ENCODE measurements around the gene PKNOX2.

The PKNOX2 gene

DNA sequence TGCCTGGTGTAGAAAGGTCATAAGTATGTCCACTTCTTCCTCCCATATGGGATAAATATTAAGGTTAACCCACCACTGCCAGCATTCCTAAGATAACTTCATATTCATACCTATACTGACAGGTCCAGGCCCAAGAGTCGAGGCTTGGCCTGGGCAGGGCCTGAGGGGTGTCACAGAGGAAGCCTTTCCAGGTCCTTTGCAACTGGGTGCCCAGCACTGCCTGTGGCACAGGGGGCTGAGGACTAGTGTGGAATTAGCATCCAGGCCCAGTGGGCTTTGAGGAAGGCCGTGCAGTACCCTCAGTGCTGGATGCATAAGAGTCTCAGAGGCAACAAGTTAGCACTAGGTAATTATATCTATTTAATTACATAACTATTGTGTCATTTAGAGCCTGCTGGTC, 65.4 kb downstream of the PKNOX2 start:
- DNase-seq (ENCODE audit: low spot score) = no peak

DNA sequence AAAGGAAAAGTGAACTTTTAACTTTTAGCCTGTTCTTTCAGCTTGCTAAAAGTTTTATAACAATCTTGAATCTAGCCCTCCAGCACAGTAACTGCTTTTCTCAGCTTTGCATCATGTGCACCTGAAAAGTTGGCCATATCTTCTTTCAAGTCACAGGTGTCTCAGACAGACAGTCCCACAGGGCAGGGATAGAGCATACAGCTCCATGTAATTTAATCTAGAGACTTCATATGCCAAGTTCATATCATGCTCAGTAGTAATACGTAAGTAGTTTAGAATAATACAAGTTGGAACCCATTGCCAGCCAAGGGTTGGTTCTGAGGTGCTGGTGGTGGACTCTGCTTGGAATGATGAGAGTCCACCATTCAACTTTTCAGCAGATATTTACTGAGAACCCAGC, 68.6 kb downstream of the PKNOX2 start:
- DNase-seq (ENCODE audit: low spot score) = no peak

DNA sequence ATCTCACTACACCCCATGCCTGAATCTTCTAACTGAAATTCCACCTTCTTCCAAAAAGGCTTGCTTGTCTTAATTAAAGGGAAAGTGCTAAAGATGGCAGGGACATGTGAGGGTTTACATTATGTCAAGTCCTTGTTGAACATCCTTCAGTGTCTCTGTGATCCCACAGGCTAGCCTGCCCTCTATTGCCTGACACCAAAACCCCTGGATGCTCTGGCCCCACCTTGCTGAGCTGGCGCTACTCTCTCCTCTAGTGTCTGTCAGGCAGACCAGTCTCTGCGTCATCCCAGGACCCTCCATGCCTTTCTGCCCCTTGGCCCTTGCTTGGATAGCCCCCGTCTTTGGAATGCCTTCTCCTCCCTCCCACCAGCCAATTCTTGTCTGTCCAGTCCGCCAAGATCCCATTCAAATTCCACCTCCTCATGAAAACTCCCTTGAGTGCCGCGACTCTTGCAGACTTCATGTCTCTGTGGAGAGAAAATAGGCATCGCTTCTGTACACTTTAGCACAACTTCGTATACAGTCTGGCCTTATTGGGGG, 69.3 kb downstream of the PKNOX2 start:
- DNase-seq (ENCODE audit: low spot score) = no peak

DNA sequence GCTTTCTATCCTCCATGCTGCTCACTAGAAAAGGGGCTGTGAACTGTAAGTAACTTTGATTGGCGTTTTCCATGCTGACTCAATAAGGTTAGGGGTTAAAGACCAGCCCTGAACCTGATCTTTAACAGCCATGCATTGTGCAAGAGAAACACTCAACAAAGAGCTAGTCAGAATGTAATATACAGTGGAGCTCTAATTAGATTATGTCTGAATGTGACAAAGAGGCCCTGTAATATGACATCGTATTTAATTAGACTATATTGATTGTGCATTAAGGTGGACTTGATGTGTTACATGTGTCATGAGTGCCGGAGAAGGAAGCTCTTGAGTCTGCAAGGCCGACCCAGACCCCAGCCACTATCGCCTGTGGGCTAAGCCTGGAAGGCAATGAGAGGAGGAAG, 70.5 kb downstream of the PKNOX2 start:
- DNase-seq (ENCODE audit: low spot score) = peak; percentile 68

DNA sequence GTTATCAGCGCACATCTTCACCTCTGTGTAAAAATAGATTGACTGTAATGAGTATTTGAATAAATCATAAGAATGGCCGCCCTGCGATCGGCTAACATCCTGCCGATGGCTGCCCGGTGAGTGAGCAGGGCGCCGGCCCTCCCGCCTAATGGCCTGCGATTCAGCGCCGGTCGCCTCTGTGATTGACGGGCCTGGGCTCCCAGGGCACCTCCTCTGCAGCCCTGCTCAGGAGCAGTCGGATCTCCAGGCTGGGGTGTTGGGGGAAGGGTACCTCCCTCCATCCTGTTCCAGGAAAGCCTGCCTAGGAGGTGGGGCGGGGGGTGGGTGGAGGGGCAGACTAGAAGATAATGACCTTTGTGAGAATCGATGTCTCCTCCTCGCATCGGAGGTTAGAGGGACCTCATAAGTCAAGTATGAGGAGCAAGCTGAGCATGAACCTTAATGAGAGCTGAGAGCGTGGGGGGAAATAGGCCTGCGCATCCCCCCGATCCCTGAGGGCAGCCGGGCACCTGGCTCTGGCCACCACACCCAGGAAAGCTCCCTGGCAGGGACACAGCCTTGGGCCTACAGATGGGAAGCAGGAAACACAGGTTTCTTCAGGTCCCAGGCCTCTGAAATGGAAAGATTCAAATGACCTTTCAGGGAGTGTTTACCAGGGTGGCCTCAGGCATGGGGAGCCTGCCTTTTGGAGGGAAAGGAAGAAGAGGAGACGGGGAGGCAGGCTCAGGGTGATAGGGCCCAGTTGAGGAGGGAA, 71.7 kb downstream of the PKNOX2 start:
- no peak for DNase-seq (ENCODE audit: low spot score)

DNA sequence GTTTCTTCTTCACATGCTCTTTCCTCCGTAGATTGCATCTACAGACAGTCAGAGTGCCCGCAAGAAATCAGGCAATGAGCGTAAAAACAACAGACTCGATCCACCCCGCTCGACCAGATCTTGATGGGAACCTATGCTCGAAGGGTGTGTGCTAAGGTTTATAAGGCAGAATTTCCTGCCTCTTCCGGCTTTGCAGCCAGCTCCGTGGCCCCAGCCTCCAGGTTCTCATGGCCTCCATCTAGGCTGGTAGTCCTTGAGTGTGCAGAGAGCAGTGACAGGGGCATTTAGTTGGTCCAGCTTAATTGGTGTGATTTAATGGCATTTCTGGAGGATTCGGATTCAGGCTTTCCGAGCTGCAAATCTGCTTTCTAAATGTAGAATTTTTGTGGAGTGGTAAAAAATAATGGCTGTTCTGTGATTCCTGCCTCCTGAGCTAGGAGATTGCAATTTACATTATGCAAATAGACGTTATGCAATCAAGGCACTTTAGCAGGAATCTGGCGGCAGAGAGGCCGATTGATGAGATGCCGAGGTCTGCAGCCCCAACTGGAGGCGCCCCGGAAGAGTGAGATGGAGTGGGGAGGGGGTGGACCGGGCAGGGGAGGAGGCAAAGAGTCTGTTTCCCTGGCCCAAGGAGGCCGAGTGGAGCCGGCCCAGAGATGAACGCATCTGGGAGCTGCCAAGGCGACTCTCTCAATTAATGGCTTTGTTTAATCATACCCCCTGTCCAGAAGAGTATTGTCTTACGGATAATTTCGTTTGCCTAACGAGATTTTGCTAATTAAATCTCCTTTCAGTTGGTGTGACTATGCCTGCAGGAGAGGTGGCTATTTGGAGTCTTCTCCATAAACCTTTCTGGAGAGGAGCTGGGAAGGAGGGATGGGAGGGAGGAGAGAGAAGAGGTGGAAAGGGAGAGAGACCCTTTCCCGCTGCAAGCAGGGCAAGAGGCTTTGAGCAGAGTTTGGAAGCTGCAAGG, 75.3 kb downstream of the PKNOX2 start:
- DNase-seq (ENCODE audit: low spot score) = no peak

DNA sequence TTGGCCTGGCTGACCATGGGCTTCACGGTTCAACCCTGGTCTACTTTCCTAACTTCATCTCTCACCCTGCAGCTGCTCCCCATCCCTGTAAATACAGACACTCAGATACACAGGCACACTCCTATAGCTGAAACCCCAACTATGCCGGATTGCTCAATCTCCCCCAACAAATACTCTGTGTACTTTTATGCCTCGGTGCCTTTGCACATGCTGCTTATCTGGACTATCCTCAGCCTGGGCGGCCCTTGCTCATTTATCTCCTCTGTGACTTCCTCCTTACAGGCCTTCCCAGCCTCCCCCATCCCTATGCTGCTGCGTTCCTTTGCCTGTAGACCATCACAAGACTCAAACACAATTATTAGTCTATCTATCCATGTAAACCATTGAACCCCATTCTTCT, 76.6 kb downstream of the PKNOX2 start:
- DNase-seq (ENCODE audit: low spot score) = no peak

DNA sequence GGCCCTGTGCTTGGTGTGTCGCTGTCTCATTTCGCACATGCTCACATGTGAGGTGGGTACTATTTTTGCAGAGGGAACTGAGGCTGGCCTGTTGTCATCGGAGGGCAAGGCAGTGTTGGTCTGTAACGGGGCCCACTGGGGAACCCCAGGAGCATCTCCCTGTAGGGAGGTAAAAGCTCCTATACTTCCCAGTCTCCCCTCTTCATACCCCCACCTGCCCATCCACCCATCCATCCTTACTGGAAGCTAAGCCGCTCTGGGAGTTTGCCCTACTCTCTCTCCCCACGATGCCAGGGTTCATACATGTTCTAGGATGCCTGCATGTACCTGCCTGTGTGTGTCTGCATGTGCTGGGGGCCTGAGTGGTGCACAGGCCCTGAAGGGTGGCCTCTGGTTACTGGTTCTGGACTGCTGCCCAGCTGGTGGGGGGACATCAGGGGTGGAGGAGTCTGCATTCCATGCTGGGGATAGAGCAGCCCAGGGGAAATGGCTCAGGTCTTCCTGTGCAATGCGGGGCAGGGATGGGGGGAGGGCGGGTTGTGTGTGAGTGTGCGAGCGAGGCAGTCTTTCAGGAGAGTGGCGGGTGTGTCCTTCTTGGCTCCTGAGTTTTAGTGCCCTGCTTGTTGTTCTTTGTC, 77.7 kb downstream of the PKNOX2 start:
- DNase-seq (ENCODE audit: low spot score) = no peak

DNA sequence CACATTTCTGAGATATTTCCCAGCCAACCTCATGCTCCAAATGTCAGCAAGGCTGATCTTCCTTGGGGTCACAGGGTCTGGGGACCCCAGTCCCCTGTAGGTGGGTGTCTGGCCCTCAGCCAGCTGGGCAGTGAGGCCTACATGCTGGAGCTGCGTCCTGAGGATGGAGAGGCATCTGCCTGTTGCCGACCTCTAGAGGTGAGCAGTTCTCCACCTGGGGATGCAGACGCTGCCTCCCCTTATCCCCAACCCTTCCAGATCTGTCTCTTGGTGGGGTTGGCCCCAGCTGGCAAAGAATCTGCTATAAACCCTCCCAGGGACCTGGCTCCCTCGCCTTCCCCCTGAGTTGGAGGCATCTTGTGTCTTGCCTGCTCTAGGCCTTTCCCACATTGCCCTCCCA, 79.6 kb downstream of the PKNOX2 start:
- DNase-seq (ENCODE audit: low spot score) = no peak

DNA sequence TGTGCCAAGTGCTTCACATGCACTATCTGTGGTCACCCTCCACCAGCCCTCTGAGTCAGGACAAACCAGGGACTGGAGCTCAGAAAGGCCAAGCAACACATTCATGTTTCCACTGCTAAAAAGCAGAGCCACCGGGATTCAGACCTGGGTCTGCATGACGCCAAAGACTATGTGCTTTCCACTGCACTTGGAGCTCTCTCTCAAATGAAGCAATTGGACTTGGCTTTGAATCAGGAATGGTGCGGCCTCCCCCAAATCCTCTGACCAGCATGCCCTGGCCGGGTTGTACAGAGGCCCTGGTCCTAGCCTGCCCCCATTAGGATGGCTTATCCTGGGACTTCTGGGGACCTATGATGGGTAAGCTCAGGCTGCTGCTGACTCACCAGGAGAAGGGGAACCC, 80.7 kb downstream of the PKNOX2 start:
- DNase-seq (ENCODE audit: low spot score) = no peak

DNA sequence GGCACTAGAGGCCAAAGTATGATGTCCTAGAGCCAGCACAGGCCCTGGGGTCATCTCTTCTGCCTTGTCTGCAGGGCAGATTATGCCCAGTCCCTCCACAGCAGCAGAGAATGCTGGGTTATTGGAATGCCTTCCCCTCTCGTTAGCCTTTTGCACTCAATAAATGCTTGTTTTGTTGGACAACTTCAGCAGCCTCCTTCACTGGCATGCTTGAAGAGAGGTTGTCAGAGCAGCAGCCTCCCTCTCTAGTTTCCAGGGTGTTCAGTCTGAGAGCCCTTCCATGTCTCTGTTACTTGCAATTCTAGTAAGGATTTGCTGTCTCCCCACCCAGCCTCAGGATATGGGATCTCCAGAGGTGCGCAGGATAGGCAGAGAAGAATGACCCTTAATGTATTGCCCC, 82.9 kb downstream of the PKNOX2 start:
- DNase-seq (ENCODE audit: low spot score) = no peak

DNA sequence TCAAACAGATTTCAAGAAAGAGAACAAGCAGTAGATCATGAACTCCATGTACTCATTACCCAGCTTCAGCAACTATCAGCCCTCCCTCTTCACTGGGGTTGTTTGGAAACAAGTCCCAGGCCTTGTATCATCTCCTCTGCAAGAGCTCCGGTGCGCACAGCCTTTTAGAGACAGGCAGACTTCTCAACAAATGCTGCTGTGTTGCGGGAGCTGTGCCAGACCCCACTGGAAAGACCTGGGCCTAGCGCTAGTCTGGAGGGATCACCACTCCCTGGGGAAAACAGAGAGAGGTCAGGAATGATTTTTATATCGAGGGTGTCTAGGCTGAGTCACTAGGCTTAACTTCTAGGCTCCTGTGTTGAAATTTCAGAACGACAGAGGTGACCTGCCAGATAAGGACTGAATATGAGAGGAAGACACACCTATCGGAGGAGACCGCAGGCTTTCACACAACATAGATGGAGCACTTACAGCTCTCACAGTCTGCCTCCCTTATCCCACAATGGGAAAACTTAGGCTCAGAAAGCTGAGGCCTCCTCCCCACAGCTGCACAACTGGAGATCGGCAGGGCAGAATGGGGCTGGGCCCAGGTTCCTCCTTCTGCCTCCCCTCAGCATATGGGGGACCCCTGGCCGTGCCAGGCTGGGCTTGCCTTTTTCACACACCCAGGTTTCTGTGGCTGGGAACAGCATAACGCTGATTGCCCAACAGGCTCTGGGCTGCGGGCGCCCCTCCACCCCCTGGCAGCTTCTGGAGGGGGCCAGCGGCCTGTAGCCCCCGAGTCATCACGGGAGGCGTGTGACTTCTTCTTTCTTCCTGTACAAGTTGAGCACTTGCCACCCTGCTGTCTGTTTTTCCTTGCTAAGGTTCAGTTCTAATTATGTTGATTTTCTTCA, 86.0 kb downstream of the PKNOX2 start:
- no peak for DNase-seq (ENCODE audit: low spot score)

DNA sequence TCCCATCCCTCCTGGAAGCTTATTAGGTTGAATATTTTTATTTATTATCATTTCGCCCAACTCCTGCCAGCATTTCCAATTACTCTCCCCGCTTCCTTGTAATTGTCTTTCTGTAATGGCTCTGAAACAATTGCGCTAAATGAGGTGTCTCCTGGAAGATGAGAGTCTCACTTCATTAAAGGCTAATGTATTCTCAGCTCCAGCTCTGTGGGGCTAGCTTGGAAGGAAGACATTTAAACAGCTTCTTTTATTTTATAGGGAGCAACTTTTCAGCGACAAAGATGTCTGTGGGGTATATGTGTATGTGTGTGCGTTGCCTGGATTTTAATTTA, 86.6 kb downstream of the PKNOX2 start:
- DNase-seq (ENCODE audit: low spot score) = no peak

DNA sequence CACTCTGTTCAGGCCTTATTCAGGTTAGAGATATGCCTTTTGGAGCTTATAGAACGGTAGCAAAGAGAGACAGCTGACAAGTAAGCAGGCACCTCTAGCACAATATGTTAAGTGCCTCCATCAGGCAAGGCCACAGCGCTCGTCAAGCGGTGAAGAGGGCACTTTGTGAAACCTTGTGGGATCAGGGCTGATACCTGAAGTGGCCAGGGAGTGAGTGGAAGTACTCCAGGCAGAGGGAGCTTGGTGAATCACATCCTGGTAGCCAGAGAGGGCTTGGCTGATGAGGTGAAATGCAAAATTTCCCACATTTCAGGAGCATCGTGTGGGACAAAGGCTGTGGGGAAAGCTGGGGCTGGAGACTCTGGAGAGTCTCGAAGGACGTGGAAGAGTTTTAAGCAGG, 87.4 kb downstream of the PKNOX2 start:
- DNase-seq (ENCODE audit: low spot score) = no peak

DNA sequence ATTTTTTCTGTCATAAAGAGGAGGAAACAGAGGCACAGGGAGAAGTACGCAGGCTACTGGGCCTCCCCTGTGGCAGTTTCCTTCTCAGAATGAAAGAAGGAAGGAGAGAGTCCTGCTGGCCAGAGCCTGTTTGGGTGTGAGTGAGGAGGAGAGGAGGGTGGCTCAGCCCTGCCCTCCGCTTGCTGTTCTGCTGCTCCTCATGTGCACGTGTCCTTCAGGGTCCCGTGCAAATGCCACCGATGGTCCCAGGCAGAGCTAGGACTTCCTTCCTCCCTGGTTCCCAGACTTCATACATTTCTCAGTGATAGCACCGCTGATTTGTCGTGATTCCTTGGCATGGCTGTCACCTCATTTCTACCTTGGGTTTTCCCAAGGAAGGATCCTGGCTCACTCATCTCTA, 88.7 kb downstream of the PKNOX2 start:
- no peak for DNase-seq (ENCODE audit: low spot score)

DNA sequence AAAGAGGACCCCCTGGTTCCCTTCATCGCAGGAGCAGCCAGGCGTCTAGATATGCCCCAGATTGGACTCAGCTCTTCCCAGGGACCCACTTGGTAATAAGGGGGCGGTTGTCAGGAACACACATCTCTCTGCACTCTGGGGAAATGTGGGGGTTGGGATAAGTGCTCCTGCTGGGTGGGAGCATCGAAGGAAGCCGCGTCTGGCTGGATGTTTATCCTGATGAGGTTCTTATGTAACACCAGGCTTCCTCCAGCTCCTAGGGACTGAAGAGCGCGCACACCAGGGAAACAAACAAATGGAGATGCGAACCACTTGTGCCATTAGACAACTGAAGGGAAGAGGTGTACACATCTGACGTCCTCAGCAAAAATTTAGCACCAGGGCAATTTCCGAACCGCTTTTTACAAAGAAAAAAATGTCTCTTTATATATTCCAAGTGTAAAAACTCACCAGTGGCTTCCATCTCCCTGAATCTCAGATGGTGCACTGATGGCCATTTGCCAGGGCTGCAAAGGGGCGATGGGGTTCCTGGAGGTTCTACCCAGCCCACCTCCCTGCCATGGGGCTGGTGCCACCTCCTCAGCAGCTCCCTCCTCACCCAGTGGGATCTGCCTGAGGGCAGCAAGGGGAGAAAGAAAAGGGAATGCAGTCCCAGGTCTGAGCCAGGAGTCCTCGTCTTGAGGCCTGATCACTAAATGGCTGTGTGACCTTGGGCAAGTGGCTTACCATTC, 89.4 kb downstream of the PKNOX2 start:
- DNase-seq (ENCODE audit: low spot score) = no peak

DNA sequence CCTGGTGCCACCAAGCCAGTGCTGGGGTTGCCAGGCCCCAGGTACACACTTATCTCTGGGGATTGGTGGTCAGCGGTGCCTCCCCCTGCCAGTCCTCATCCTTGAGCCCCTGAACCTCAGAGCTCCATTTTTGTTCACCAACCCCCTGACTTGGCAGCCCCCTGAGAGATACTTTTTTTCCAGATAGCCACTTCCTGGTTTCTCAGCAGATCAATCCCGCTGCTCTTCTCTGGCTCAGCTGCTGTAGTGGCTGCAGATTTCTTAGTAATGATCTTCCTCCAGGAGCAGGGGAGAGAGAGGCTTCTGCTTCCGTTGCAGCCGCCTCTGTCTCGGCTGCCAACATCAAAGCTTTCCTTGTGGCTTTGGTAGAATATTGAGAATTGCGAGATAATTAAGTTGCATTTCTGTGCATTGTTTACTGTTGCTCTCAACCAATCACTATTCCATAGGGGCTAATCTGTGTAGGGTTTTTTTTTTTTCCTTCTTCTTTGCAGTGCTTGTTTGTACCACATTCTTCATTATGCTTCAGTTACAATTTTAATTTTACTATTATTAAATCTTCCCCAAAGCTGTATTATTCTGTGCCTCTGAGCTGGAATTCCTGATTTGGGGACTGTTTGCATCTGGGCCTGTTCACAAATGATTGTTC, 92.1 kb downstream of the PKNOX2 start:
- no peak for DNase-seq (ENCODE audit: low spot score)

DNA sequence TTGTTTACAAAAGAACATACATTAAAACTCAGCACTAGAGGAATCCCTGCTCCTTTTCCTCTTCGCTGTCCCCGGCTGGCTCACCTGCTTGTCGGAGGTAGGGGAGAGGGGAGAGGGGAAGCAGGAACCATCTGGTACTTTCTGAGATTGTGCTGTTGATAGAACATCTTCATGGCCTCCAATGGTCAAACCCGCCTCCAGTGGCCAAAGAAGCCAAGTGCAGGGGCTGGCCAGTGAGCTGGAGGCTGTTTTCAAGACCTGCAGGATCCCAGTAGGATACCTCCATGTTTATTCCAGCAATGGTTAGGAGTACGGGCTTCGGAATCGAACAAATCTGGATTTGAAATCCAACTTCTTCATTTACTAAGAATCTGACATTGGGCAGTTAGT, 92.6 kb downstream of the PKNOX2 start:
- DNase-seq (ENCODE audit: low spot score) = peak; percentile 7

DNA sequence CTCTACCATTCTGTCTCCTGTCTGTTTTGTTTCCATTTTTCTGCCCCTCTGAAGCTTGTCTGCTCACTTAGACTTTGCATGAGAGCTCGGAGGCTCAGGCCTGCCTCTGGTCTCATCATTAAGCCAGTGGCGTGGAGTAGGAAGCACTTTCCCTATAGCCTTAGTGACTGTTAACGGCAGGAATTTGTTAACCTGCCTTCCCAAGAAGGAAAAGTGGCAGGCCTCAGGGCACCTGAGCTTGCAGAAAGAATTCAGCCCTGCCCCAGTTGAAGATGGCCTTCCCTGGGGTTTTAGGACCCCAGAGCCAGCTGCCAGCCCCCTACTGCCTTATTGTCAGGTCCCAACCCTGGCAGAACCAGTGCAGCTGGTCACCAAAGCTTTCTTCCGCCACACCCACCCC, 93.2 kb downstream of the PKNOX2 start:
- no peak for DNase-seq (ENCODE audit: low spot score)
